ENCODE results near the gene POTEM.
"Not testable (repeated sequence)": the region's sequence is repeated elsewhere in the genome, so short reads cannot be mapped to it uniquely, and the experiment has no call there.

GRCh38 chr14:19038060-19038664 is 70.9 kb downstream of the POTEM start:
- TF ChIP-seq ESRRA (CRISPR knock-in tag; IDR thresholded peaks at IDR 0.05; ENCODE audit: low read depth); ZNF484 (CRISPR knock-in tag; IDR thresholded peaks at IDR 0.05; ENCODE audit: borderline replicate concordance, low read depth); BCL3 (CRISPR knock-in tag; IDR thresholded peaks at IDR 0.05); MAZ (IDR thresholded peaks at IDR 0.05; ENCODE audit: borderline replicate concordance, low read depth, low read length); MAZ (CRISPR knock-in tag; IDR thresholded peaks at IDR 0.05; ENCODE audit: low read depth); ZBTB8A (CRISPR knock-in tag; IDR thresholded peaks at IDR 0.05; ENCODE audit: borderline replicate concordance, low read depth); ZNF335 (CRISPR knock-in tag; IDR thresholded peaks at IDR 0.05); ELF1 (CRISPR knock-in tag; IDR thresholded peaks at IDR 0.05); ZNF878 (CRISPR knock-in tag; IDR thresholded peaks at IDR 0.05); CEBPB (IDR thresholded peaks at IDR 0.05; ENCODE audit: borderline replicate concordance, low read depth, low read length); ZNF274 (CRISPR knock-in tag; IDR thresholded peaks at IDR 0.05); PATZ1 (CRISPR knock-in tag; IDR thresholded peaks at IDR 0.05): not testable (repeated sequence)
- TF ChIP-seq, protein P1, sequence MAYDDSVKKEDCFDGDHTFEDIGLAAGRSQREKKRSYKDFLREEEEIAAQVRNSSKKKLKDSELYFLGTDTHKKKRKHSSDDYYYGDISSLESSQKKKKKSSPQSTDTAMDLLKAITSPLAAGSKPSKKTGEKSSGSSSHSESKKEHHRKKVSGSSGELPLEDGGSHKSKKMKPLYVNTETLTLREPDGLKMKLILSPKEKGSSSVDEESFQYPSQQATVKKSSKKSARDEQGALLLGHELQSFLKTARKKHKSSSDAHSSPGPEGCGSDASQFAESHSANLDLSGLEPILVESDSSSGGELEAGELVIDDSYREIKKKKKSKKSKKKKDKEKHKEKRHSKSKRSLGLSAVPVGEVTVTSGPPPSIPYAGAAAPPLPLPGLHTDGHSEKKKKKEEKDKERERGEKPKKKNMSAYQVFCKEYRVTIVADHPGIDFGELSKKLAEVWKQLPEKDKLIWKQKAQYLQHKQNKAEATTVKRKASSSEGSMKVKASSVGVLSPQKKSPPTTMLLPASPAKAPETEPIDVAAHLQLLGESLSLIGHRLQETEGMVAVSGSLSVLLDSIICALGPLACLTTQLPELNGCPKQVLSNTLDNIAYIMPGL (CRISPR knock-in tag; IDR thresholded peaks at IDR 0.05; ENCODE audit: borderline replicate concordance in 1 of 2, low read depth in 1 of 2): not testable (repeated sequence)
- TF ChIP-seq, protein P2, sequence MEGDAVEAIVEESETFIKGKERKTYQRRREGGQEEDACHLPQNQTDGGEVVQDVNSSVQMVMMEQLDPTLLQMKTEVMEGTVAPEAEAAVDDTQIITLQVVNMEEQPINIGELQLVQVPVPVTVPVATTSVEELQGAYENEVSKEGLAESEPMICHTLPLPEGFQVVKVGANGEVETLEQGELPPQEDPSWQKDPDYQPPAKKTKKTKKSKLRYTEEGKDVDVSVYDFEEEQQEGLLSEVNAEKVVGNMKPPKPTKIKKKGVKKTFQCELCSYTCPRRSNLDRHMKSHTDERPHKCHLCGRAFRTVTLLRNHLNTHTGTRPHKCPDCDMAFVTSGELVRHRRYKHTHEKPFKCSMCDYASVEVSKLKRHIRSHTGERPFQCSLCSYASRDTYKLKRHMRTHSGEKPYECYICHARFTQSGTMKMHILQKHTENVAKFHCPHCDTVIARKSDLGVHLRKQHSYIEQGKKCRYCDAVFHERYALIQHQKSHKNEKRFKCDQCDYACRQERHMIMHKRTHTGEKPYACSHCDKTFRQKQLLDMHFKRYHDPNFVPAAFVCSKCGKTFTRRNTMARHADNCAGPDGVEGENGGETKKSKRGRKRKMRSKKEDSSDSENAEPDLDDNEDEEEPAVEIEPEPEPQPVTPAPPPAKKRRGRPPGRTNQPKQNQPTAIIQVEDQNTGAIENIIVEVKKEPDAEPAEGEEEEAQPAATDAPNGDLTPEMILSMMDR (CRISPR knock-in tag; IDR thresholded peaks at IDR 0.05): not testable (repeated sequence)
- TF ChIP-seq, protein P3, sequence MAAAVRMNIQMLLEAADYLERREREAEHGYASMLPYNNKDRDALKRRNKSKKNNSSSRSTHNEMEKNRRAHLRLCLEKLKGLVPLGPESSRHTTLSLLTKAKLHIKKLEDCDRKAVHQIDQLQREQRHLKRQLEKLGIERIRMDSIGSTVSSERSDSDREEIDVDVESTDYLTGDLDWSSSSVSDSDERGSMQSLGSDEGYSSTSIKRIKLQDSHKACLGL (CRISPR knock-in tag; IDR thresholded peaks at IDR 0.05): not testable (repeated sequence)
